Neural progenitor cell (in vitro differentiated cells): ENCODE data around the gene RPL29. TPM values are rescaled to one million over a fixed set of nuclear protein-coding genes. Genes with fewer than 3 reads are reported as not detected.

Experiments used
- DNase-seq: peaks from one replicate; pipeline ENCODE4 v3.0.0-alpha.2; 2016; ENCODE audit warnings: low spot score
- H2AFZ ChIP-seq: fragments of 200-600 bp; sonication (generic); replicated peaks from 2 replicates; pipeline ENCODE4 v1.6.1; 2016; ENCODE audit warnings: antibody characterized with exemption
- H3F3A ChIP-seq: fragments of 200-600 bp; sonication (generic); 2 replicates; pipeline ENCODE4 v1.6.1; 2016; ENCODE audit warnings: antibody characterized with exemption, low read depth
- H3K27ac ChIP-seq: fragments of 200-600 bp; sonication (generic); 2 replicates; pipeline ENCODE4 v1.5.1; 2016; ENCODE audit warnings: mild to moderate bottlenecking
- H3K27me3 ChIP-seq: fragments of 200-600 bp; sonication (generic); 2 replicates; pipeline ENCODE4 v1.6.1; 2016; ENCODE audit warnings: mild to moderate bottlenecking, moderate library complexity
- H3K36me3 ChIP-seq: fragments of 200-600 bp; sonication (generic); 2 replicates; pipeline ENCODE4 v1.5.1; 2016
- H3K4me1 ChIP-seq: fragments of 200-600 bp; sonication (generic); 2 replicates; pipeline ENCODE4 v1.6.1; 2016; ENCODE audit warnings: mixed run types
- H3K4me2 ChIP-seq: fragments of 200-600 bp; sonication (generic); 2 replicates; pipeline ENCODE4 v1.6.1; 2016
- H3K4me3 ChIP-seq: fragments of 200-600 bp; sonication (generic); 2 replicates; pipeline ENCODE4 v1.5.1; 2016
- H3K79me2 ChIP-seq: fragments of 200-600 bp; sonication (generic); 2 replicates; pipeline ENCODE4 v1.6.1; 2016; ENCODE audit warnings: low read depth
- H3K9ac ChIP-seq: fragments of 200-600 bp; sonication (generic); 2 replicates; pipeline ENCODE4 v1.6.1; 2016
- H3K9me3 ChIP-seq: fragments of 200-600 bp; sonication (generic); 2 replicates; pipeline ENCODE4 v1.5.1; 2016; ENCODE audit warnings: low read depth
- H4K20me1 ChIP-seq: fragments of 200-600 bp; sonication (generic); 2 replicates; pipeline ENCODE4 v1.6.1; 2016; ENCODE audit warnings: low read depth
- H3K27ac Mint-ChIP-seq: 3 replicates; pipeline ENCODE4 v1.8.0; 2021; ENCODE audit warnings: mixed read lengths
- H3K27me3 Mint-ChIP-seq: 2 replicates; pipeline ENCODE4 v1.8.0; 2022; ENCODE audit warnings: low read depth, mild to moderate bottlenecking, inconsistent platforms, moderate library complexity, mixed read lengths; ENCODE audit not compliant: insufficient read depth
- H3K36me3 Mint-ChIP-seq: 3 replicates; pipeline ENCODE4 v1.8.0; 2021; ENCODE audit warnings: mixed read lengths
- H3K4me1 Mint-ChIP-seq: 3 replicates; pipeline ENCODE4 v1.8.0; 2021; ENCODE audit warnings: mixed read lengths
- H3K4me3 Mint-ChIP-seq: 3 replicates; pipeline ENCODE4 v1.8.0; 2021; ENCODE audit warnings: mild to moderate bottlenecking, moderate library complexity, mixed read lengths
- H3K9me3 Mint-ChIP-seq: 3 replicates; pipeline ENCODE4 v1.8.0; 2020; ENCODE audit warnings: mixed read lengths
- EZH2 ChIP-seq: fragments of 200-600 bp; sonication (generic); IDR thresholded peaks from 2 replicates; pipeline ENCODE4 v1.6.1; 2017; ENCODE audit warnings: antibody characterized with exemption, mild to moderate bottlenecking, moderate library complexity
- EZH2phosphoT487 ChIP-seq: fragments of 200-600 bp; sonication (generic); IDR thresholded peaks from 2 replicates; pipeline ENCODE4 v1.6.1; 2017; ENCODE audit warnings: antibody characterized with exemption
- total RNA-seq: library from RNA; depleted of rRNA; stranded (reverse); fragments of >200 nt; gene quantifications from 2 replicates; pipeline ENCODE4 v1.2.3, GENCODE V29; 2015; ENCODE audit warnings: low replicate concordance
- TF ChIP-seq, protein P1 (sequence below): fragments of 200-600 bp; sonication (generic); IDR thresholded peaks from 2 replicates; pipeline ENCODE4 v1.5.1; 2017; ENCODE audit warnings: antibody characterized with exemption, mild to moderate bottlenecking

The RPL29 gene
- total RNA-seq, 1 donor from 2014 or later: 1,431 TPM

DNA sequence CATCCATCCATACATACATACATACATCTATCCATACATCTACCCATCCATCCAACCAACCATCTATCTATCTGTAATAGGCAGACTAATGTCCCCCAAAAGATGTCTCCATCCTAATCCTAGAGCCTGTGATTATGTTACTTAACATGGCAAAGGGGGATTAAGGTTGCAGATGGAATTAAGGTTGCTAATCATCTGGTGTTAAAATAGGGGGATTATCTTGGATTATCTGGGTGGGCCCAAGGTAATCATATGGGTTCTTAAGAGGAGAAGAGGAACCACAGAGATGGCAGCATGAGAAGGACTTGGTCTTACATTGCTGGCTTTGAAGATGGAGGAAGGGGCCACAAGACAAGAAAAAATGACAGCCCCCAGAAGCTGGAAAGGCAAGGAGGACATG lies 14.7 kb upstream of the RPL29 start:
- DNase-seq: no peak
- TF ChIP-seq EZH2 (no peak), EZH2phosphoT487 (no peak)
- TF ChIP-seq, protein P1, sequence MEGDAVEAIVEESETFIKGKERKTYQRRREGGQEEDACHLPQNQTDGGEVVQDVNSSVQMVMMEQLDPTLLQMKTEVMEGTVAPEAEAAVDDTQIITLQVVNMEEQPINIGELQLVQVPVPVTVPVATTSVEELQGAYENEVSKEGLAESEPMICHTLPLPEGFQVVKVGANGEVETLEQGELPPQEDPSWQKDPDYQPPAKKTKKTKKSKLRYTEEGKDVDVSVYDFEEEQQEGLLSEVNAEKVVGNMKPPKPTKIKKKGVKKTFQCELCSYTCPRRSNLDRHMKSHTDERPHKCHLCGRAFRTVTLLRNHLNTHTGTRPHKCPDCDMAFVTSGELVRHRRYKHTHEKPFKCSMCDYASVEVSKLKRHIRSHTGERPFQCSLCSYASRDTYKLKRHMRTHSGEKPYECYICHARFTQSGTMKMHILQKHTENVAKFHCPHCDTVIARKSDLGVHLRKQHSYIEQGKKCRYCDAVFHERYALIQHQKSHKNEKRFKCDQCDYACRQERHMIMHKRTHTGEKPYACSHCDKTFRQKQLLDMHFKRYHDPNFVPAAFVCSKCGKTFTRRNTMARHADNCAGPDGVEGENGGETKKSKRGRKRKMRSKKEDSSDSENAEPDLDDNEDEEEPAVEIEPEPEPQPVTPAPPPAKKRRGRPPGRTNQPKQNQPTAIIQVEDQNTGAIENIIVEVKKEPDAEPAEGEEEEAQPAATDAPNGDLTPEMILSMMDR: no peak
- Mint-ChIP-seq H3K9me3 (peaks cover 2% of the 10 kb centered on the region), H3K27me3 (peaks cover 11% of the 10 kb centered on the region), H3K4me1 (peaks cover 22% of the 10 kb centered on the region), H3K36me3 (no peaks in the 10 kb centered on the region), H3K27ac (no peak overlapping the region), H3K4me3 (no peak overlapping the region)
- Histone ChIP-seq H3K9ac (no peak overlapping the region), H3F3A (peaks cover 5% of the 10 kb centered on the region), H3K27ac (no peak overlapping the region), H3K9me3 (no peaks in the 10 kb centered on the region), H3K27me3 (no peaks in the 10 kb centered on the region), H2AFZ (no peak overlapping the region), H3K4me1 (peaks cover 12% of the 10 kb centered on the region), H3K36me3 (no peaks in the 10 kb centered on the region), H3K79me2 (no peaks in the 10 kb centered on the region), H3K4me3 (no peak overlapping the region), H3K4me2 (no peak overlapping the region), H4K20me1 (no peaks in the 10 kb centered on the region)

DNA sequence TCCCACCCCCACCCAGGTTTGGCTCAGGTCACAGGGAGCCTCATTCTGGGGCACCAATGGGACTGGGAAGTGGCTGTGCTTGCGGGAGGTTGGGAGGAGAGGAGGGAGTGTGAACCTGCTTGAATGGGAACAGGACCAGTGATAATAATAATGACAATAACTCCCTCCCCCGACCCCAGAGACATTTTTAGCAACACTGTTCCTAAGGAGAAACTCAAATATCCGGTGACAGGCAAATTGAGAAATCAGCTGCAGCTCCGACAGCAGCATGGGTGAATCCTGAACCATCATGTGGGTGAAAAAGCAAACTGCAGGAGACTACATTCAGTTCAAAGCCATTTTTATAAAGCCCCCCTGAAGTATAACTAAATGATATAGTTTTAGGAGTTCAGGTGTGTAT lies 11.6 kb upstream of the RPL29 start:
- Mint-ChIP-seq H3K36me3 (no peaks in the 10 kb centered on the region), H3K27ac (no peak overlapping the region), H3K27me3 (peaks cover 7% of the 10 kb centered on the region), H3K4me3 (peak overlapping the region; percentile 35), H3K9me3 (peaks cover 2% of the 10 kb centered on the region), H3K4me1 (peaks cover 51% of the 10 kb centered on the region)
- Histone ChIP-seq H2AFZ (no peak overlapping the region), H3K9me3 (no peaks in the 10 kb centered on the region), H3K4me3 (no peak overlapping the region), H3K27ac (no peak overlapping the region), H3K4me1 (peaks cover 39% of the 10 kb centered on the region), H3K27me3 (no peaks in the 10 kb centered on the region), H3K79me2 (no peaks in the 10 kb centered on the region), H4K20me1 (no peaks in the 10 kb centered on the region), H3K36me3 (no peaks in the 10 kb centered on the region), H3K9ac (no peak overlapping the region), H3F3A (peaks cover 23% of the 10 kb centered on the region), H3K4me2 (no peak overlapping the region)
- TF ChIP-seq EZH2 (no peak), EZH2phosphoT487 (no peak)
- TF ChIP-seq, protein P1: no peak
- no peak for DNase-seq

DNA sequence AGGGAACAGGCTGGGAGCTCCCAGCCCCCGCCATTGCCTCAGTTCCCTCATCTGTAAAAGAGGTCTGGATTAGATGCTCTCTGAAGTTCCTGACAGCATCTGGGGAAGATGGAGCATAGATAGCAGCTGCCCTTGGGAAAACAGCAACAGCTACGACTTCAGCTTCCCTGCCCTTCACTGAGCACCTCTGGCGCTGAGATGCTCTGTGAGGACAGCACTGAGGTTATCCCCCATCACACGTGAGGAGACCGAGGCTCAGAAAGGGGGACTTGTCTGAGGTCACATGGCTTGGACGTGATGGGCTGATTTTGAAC lies 11.1 kb upstream of the RPL29 start:
- peaks cover 3% of the 10 kb centered on the region for H3K27me3 Mint-ChIP-seq
- Histone ChIP-seq H3K79me2 (no peaks in the 10 kb centered on the region), H3K4me3 (no peak overlapping the region), H3K36me3 (no peaks in the 10 kb centered on the region), H3K4me1 (peaks cover 45% of the 10 kb centered on the region), H3F3A (peaks cover 28% of the 10 kb centered on the region), H4K20me1 (no peaks in the 10 kb centered on the region), H2AFZ (no peak overlapping the region), H3K27ac (no peak overlapping the region), H3K4me2 (no peak overlapping the region), H3K9ac (no peak overlapping the region), H3K27me3 (no peaks in the 10 kb centered on the region), H3K9me3 (no peaks in the 10 kb centered on the region)
- H3K9me3 Mint-ChIP-seq: no peaks in the 10 kb centered on the region
- H3K36me3 Mint-ChIP-seq: no peaks in the 10 kb centered on the region
- no peak overlapping the region for H3K4me3 Mint-ChIP-seq
- no peak for DNase-seq
- no peak for TF ChIP-seq EZH2phosphoT487
- no peak for TF ChIP-seq EZH2
- TF ChIP-seq, protein P1: no peak
- H3K27ac Mint-ChIP-seq: no peak overlapping the region
- H3K4me1 Mint-ChIP-seq: peaks cover 56% of the 10 kb centered on the region
